Upper lobe of right lung (tissue), 1 donor: ENCODE measurements around the gene DTNBP1. TPM values are rescaled to one million over a fixed set of nuclear protein-coding genes. Genes with fewer than 3 reads are reported as not detected.

ENCODE experiments used
- ATAC-seq: fragments of 200-7000 bp; cut with Tn5 transposase; one replicate; pipeline ENCODE4 v1.9.1; 2020; ENCODE audit warnings: mild to moderate bottlenecking, moderate library complexity
- DNase-seq: peaks from one replicate; pipeline ENCODE4 v3.0.0-alpha.2; 2020
- H3K27ac ChIP-seq: fragments of 200-600 bp; one replicate; pipeline ENCODE4 v1.8.0; 2022
- H3K27me3 ChIP-seq: fragments of 200-600 bp; one replicate; pipeline ENCODE4 v1.8.0; 2022; ENCODE audit warnings: mild to moderate bottlenecking
- H3K36me3 ChIP-seq: fragments of 200-600 bp; one replicate; pipeline ENCODE4 v1.8.0; 2022
- H3K4me1 ChIP-seq: fragments of 200-600 bp; one replicate; pipeline ENCODE4 v1.8.0; 2022
- H3K4me3 ChIP-seq: fragments of 200-600 bp; one replicate; pipeline ENCODE4 v1.8.0; 2022; ENCODE audit warnings: mild to moderate bottlenecking
- H3K9me3 ChIP-seq: fragments of 200-600 bp; one replicate; pipeline ENCODE4 v1.8.0; 2022
- intact Hi-C: fragments of 100-400 bp; cut with DNase I; formaldehyde crosslinking; loops from one replicate; pipeline ENCODE4 v1.11.0; 2022
- total RNA-seq: library from RNA; stranded (reverse); fragmentation: NEBNext Ultra II Directional; extraction: Animal tissue kit (Norgen Biotek cat#: 25700); gene quantifications from one replicate; pipeline ENCODE4 v1.2.1, GENCODE V29; 2021
- TF ChIP-seq, protein P1 (sequence below): fragments of 200-600 bp; IDR thresholded peaks from one replicate; pipeline ENCODE4 v1.8.0; 2022; ENCODE audit warnings: antibody characterized with exemption
- donor health status: DM: no; HTN: yes; CAD: no; lungs with severe emphysema.

DTNBP1 gene
- total RNA-seq, 1 donor from 2014 or later = 25.9 TPM

DNA sequence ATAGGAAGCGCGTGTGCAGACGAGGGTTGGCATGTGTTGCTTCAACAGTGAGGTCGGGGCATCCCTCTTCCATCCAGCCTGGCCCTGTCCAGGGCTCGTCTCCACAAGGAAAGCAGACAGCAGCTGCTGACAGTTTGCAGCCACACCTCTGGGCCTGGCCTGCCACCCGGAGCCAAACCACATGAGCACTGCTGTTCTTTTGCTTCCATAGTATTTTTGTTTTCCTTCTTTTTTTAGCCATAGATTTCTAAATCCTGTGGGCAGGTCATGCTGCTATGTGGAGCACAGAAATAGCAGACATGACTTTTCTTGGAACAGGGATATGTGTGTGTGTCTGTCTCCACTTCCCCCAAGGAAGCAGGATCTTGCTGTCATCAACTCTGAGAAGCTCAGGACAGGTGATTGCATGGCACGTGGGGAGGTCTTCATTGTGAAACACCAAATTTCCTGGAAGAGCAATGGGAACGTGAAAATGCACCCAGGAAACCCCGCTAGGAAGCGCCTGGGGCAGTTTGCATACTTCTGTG, 167.4 kb downstream of the DTNBP1 start:
- Histone ChIP-seq H3K27ac (no peak overlapping the region), H3K27me3 (no peaks in the 10 kb centered on the region), H3K4me1 (peaks cover 19% of the 10 kb centered on the region), H3K9me3 (no peaks in the 10 kb centered on the region), H3K36me3 (peaks cover 14% of the 10 kb centered on the region), H3K4me3 (no peak overlapping the region)
- intact Hi-C loops = no loop called here
- ATAC-seq = peak; percentile 19
- no peak for DNase-seq
- TF ChIP-seq, protein P1, sequence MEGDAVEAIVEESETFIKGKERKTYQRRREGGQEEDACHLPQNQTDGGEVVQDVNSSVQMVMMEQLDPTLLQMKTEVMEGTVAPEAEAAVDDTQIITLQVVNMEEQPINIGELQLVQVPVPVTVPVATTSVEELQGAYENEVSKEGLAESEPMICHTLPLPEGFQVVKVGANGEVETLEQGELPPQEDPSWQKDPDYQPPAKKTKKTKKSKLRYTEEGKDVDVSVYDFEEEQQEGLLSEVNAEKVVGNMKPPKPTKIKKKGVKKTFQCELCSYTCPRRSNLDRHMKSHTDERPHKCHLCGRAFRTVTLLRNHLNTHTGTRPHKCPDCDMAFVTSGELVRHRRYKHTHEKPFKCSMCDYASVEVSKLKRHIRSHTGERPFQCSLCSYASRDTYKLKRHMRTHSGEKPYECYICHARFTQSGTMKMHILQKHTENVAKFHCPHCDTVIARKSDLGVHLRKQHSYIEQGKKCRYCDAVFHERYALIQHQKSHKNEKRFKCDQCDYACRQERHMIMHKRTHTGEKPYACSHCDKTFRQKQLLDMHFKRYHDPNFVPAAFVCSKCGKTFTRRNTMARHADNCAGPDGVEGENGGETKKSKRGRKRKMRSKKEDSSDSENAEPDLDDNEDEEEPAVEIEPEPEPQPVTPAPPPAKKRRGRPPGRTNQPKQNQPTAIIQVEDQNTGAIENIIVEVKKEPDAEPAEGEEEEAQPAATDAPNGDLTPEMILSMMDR = no peak

DNA sequence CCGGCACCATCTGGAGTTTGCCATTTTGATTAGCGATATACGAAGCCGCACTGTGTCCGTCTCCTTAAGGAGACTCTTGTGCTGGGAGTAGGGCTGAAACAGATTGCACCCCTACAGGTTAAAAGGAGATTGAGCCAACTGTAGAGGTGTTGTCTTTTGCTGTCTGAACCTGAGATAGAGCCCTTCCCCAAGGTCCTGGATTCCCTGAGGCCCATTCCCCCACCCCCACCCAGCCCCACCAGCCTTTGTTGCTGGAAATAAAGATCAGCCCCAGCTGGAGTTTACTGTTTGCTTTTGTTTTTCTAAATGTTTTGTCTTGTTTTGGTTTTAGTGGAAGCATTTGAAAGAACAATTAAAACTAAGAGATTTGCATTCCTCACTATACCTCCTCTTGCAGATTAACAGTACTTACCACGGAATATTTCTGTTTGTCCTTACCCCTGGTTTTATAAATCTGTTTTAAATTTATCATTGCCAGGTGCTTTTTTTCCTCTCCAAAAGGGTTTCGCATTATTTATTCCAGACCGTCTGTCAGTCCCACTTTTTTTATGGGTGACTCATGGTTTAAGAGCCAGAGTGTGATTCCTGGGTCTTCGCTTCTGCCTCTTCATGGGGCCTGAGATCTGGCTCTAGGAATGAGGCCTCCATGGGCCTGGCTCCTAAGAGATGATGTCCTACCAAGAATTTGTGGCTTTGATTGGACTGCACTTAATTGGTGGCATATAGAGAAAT, 169.2 kb downstream of the DTNBP1 start:
- TF ChIP-seq, protein P1 = no peak
- no peak overlapping the region for H3K4me3 ChIP-seq
- no peaks in the 10 kb centered on the region for H3K27me3 ChIP-seq
- no peak overlapping the region for H3K27ac ChIP-seq
- H3K36me3 ChIP-seq = peaks cover 18% of the 10 kb centered on the region
- H3K4me1 ChIP-seq = peaks cover 19% of the 10 kb centered on the region
- ATAC-seq (no peak), DNase-seq (no peak)
- intact Hi-C loops = no loop called here
- H3K9me3 ChIP-seq = no peaks in the 10 kb centered on the region

DNA sequence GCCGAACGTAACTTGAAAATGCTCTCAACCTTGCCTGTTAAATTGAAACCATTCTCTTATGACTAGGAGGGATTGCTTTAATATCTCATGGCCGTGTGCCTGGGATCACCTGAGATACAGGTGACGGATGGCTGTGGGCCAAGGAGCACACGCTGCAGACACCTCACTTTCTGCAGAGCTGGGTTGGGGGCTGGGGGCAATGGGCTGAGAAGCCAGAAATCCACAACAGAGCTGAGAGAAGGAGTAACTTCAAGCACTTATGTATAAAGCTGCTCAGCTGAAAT, 170.9 kb downstream of the DTNBP1 start:
- Histone ChIP-seq H3K27ac (no peak overlapping the region), H3K36me3 (peaks cover 29% of the 10 kb centered on the region), H3K9me3 (no peaks in the 10 kb centered on the region), H3K27me3 (no peaks in the 10 kb centered on the region), H3K4me3 (no peak overlapping the region), H3K4me1 (peaks cover 19% of the 10 kb centered on the region)
- no peak for DNase-seq
- intact Hi-C loops = no loop called here
- ATAC-seq = no peak
- TF ChIP-seq, protein P1 = no peak

DNA sequence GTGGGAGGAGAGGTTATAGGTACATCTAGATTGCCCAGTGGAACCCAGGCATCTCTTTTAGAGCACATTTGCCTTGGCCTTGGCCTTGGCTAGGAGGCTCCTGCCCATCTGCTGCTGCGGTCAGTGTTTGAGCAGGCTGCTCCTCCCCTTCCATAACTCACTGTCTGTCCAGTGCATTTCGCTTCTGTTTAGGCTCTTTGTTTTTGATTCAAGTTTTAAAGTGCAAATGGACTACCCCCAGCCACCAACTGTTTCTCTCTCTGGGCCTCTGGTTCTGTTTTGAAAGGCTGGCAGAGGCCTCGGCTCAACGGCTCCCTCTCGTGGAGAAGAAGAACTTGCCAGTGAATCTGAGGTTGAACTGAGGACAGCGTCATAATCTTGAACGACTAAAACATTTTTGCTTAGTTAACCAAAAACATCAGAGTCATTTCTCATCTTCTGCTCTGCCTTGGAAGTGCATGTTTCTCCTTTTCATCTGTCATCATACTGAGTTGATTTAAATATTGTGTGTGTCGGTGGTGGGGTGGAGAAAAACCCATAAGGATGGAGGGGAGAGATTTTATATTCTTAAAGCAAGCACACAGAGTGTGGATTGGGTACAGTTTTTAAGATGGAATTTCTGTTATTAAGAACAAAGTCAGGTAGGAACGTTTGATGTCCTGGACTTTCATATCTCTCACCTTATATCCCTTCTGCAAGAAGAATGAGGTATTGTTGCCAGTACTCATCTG, 171.4 kb downstream of the DTNBP1 start:
- Histone ChIP-seq H3K4me1 (peaks cover 19% of the 10 kb centered on the region), H3K27ac (no peak overlapping the region), H3K9me3 (no peaks in the 10 kb centered on the region), H3K36me3 (peaks cover 24% of the 10 kb centered on the region), H3K4me3 (no peak overlapping the region), H3K27me3 (no peaks in the 10 kb centered on the region)
- TF ChIP-seq, protein P1 = peak; percentile 93
- peak; percentile 87 for ATAC-seq
- intact Hi-C loops = no loop called here
- no peak for DNase-seq

DNA sequence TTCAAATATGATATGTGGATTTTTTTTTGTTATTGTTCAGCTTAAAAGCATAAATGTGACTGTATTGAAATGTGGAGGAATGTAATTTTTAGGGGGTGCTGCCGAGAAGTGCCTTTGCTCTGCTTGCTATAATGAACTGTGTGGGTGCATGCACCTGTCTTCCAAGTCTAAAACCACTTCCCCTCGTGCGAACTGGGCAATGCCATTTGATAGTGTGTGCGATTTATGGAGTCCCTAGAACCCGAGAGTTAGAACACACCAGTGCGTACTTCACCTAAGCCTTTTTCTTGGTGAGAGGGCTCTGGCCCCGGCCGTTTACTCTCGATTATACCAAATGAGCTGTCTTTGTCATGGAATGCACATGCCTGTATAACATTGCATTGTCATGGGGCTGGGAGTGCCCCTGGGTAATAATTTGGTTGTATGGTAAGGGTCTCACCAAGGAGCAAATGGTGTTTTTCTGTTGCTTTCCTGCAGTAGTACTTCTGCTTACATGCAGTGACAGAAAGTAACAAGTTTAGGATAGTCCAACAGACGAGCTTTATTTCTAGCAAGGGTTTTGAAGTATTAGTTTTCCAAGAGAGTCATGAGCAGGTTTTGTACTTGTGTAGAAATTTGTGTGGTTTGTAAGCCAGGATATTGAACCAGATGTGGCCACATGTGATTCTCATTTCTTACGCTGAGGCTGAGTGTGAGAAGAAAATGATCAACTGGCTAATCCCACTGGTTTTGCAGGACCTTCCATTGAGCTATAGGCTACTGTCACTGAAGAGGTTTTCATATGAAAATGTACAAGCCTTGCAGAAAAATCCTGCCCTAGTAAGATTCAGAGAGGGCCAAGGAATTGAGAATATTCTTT, 172.4 kb downstream of the DTNBP1 start:
- intact Hi-C loops = no loop called here
- Histone ChIP-seq H3K4me1 (peaks cover 15% of the 10 kb centered on the region), H3K4me3 (no peak overlapping the region), H3K36me3 (peaks cover 18% of the 10 kb centered on the region), H3K27me3 (no peaks in the 10 kb centered on the region), H3K9me3 (no peaks in the 10 kb centered on the region), H3K27ac (no peak overlapping the region)
- ATAC-seq (no peak), DNase-seq (no peak)
- TF ChIP-seq, protein P1 = no peak
